Upper lobe of left lung (tissue), 6 donors: ENCODE data around the gene CISH. TPM values are rescaled to one million over a fixed set of nuclear protein-coding genes. Genes with fewer than 3 reads are reported as not detected.
A peak's percentile ranks its signal among the peaks of the same experiment; 100 is the strongest.

ENCODE experiments used
- ATAC-seq, 2 donors: fragments of 200-7000 bp; cut with Tn5 transposase; one replicate each; pipeline ENCODE4 v1.9.1; 2022; ENCODE audit warnings: mild to moderate bottlenecking in 2 of 2, moderate library complexity in 2 of 2; ENCODE audit not compliant: low FRiP score in 2 of 2
- DNase-seq, 2 donors: peaks; one replicate each; pipeline ENCODE4 v3.0.0-alpha.2; 2019 to 2020
- H3K27ac ChIP-seq, 4 donors: fragments of 200-600 bp; sonication (generic); one replicate each; pipeline ENCODE4 v1.5.1; 2016 to 2019
- H3K27me3 ChIP-seq, 4 donors: fragments of 200-600 bp; sonication (generic); one replicate each; pipeline ENCODE4 v1.5.1; 2017 to 2019
- H3K36me3 ChIP-seq, 4 donors: fragments of 200-600 bp; sonication (generic); one replicate each; pipeline ENCODE4 v1.5.1; 2016 to 2019
- H3K4me1 ChIP-seq, 4 donors: fragments of 200-600 bp; sonication (generic); one replicate each; pipeline ENCODE4 v1.5.1; 2018 to 2019
- H3K4me3 ChIP-seq, 4 donors: fragments of 200-600 bp; sonication (generic); one replicate each; pipeline ENCODE4 v1.5.1; 2017 to 2019; ENCODE audit warnings: mild to moderate bottlenecking in 2 of 4, moderate library complexity in 1 of 4
- H3K9me3 ChIP-seq, 4 donors: fragments of 200-600 bp; sonication (generic); one replicate each; pipeline ENCODE4 v1.5.1; 2018 to 2019
- EP300 ChIP-seq, 4 donors: sonication (generic); formaldehyde crosslinking; IDR thresholded peaks; one replicate each; pipeline ENCODE4 v1.5.1; 2017; ENCODE audit warnings: antibody characterized with exemption in 4 of 4, control low read depth in 2 of 4
- POLR2A ChIP-seq, 4 donors: fragments of 450-650 bp; IDR thresholded peaks; one replicate each; pipeline ENCODE4 v1.5.1; 2016 to 2017; ENCODE audit warnings: antibody characterized with exemption in 4 of 4, mild to moderate bottlenecking in 2 of 4
- POLR2AphosphoS5 ChIP-seq, 2 donors: sonication (generic); formaldehyde crosslinking; IDR thresholded peaks; one replicate each; pipeline ENCODE4 v1.5.1; 2017; ENCODE audit warnings: antibody characterized with exemption in 2 of 2
- WGBS, 2 donors: methylation state at CpG; one replicate each; pipeline ENCODE4 v1.1.5; 2017 to 2018; 5-methylcytosine and 5-hydroxymethylcytosine counted together
- total RNA-seq, 6 donors: library from RNA; depleted of rRNA in 4 of 6; stranded (reverse); fragments of >200 nt in 4 of 6; gene quantifications; one replicate each; pipeline versions ENCODE4 v1.1.0 to v1.2.1, GENCODE V29; 2016 to 2021
- TF ChIP-seq, protein P1 (sequence below), 6 experiments: fragments of 450-650 bp in 4 of 6; fragments of 200-600 bp in 2 of 6; sonication (generic) in 2 of 6; IDR thresholded peaks; one replicate each; pipeline ENCODE4 v1.5.1; 2016 to 2019; ENCODE audit warnings: antibody characterized with exemption in 6 of 6
- donor health status: DM: no; HTN: no; CAD: no; lungs with moderate emphysema.
- donor health status: DM: no; HTN: yes; CAD: no; lungs with severe emphysema.

The CISH gene
- total RNA-seq, 6 donors from 2014 or later, result 35.8 to 66.9 (median 43.1) TPM

DNA sequence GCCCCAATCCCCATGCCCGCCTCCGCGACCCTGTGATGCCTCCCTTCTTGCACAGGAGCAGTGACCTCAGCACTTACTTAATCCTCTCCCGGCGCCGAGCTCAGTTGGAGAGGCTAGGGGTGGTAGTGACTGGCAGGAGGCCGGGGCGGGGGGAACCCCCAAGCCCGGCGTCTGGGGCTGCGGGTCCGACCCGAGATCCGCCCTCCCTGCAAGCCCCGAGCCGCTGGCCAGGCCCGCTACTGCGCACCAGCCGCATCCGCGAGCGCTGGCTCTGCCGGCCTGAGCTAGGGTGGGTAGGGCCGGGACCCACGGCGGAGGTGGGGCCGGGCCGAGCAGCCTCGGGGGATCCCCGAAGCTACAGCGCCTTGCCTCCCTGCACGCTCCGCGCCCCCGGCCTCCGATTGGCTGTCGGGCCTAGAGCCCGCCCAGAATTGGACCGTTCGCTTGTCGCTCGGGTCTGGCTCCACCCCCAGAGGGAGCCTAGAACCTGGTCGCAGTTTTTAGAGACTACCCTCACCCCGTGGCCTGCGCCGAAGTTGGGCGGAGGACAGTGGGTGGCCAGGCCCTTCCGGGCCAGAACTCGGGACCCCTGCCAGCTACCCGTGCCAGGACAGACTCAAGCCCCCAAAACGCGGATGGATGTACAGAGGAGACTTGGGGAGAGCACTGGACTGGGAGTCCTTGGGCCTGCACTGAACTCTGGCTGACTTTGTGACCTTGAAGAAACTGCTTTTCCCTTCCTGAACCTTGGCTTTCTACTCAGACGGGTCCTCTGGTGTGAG is 44.0 kb downstream of the CISH start, which contains the start of gene C3orf18:
Gene C3orf18 (minus strand): TSS at position 362 of the 782 bp plus-strand sequence. CDS start 2,048 bp downstream, outside the sequence.
- no peaks in the 10 kb centered on the region for H3K9me3 ChIP-seq
- peak; percentile 87 to 89 for ATAC-seq
- H3K36me3 ChIP-seq, result no peaks in the 10 kb centered on the region
- peak within 1 kb of the TSS; percentile 23 to 91 (median 84) for H3K27ac ChIP-seq
- 4 to 6% methylated on average over 7 to 24 of the region's 53 CpGs for WGBS, 2 donors
- H3K27me3 ChIP-seq, result no peaks in the 10 kb centered on the region
- TF ChIP-seq POLR2AphosphoS5 (IDR thresholded peaks at IDR 0.05) (peak in 1 of 2 donors; percentile 7), EP300 (IDR thresholded peaks at IDR 0.05) (no peak), POLR2A (IDR thresholded peaks at IDR 0.05) (peak in 1 of 4 donors; percentile 49)
- TF ChIP-seq, protein P1, sequence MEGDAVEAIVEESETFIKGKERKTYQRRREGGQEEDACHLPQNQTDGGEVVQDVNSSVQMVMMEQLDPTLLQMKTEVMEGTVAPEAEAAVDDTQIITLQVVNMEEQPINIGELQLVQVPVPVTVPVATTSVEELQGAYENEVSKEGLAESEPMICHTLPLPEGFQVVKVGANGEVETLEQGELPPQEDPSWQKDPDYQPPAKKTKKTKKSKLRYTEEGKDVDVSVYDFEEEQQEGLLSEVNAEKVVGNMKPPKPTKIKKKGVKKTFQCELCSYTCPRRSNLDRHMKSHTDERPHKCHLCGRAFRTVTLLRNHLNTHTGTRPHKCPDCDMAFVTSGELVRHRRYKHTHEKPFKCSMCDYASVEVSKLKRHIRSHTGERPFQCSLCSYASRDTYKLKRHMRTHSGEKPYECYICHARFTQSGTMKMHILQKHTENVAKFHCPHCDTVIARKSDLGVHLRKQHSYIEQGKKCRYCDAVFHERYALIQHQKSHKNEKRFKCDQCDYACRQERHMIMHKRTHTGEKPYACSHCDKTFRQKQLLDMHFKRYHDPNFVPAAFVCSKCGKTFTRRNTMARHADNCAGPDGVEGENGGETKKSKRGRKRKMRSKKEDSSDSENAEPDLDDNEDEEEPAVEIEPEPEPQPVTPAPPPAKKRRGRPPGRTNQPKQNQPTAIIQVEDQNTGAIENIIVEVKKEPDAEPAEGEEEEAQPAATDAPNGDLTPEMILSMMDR (IDR thresholded peaks at IDR 0.05), result peak in 1 of 6 experiments; percentile 7
- peak; percentile 94 to 99 for DNase-seq
- peak within 1 kb of the TSS; percentile 57 to 78 (median 70) for H3K4me3 ChIP-seq
- H3K4me1 ChIP-seq, result peaks cover 30 to 45% (median 35%) of the 10 kb centered on the region in 4 donors

DNA sequence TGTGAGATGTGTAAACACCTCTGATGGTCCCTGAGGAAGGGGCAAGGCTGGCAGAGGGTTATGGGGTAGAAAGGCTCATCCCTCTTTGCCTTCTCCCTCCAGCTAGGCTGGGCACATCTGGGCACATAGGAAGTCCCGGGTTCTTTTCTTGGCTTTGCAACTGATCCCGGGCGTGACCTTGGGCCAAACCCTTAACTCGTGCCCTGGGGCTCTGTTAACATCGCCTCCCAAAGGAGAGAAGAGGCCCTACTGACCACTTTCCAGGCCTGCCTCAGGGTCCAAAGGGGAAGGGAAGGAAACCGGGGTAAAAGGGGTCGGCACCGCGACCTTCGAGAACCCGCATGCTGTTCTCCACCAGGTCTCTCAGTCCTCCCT is 44.6 kb downstream of the CISH start:
- Histone ChIP-seq H3K4me3 (peak overlapping the region; percentile 54 to 75 (median 64)), H3K4me1 (peaks cover 25 to 39% (median 30%) of the 10 kb centered on the region in 4 donors), H3K9me3 (no peaks in the 10 kb centered on the region), H3K36me3 (no peaks in the 10 kb centered on the region), H3K27me3 (no peaks in the 10 kb centered on the region), H3K27ac (peak overlapping the region; percentile 23 to 88 (median 75))
- ATAC-seq, result no peak
- 21 to 28% methylated on average over 3 to 11 of the region's 11 CpGs for WGBS, 2 donors
- TF ChIP-seq, protein P1 (IDR thresholded peaks at IDR 0.05), result no peak
- TF ChIP-seq POLR2AphosphoS5 (IDR thresholded peaks at IDR 0.05) (no peak), EP300 (IDR thresholded peaks at IDR 0.05) (no peak), POLR2A (IDR thresholded peaks at IDR 0.05) (no peak)
- DNase-seq, result no peak

DNA sequence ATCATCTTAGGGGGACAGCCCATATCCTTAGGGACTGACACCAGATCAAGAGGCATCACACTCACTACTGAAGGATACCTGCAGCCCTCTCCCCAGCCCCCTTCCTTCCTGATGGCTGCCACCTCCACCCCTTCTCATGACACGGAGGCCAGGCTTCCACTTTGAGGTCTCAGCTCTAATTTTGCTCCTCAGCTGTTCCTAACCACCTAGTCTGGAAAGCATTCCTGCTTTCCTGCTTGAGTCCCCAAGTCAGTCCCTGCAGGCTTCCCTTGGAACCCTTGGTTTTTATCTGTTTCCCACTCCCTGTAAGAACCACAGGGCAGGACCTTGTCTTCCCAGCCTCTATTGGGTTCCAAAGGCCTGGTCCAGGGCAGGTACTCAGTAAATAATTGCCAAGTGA is 47.3 kb downstream of the CISH start:
- Histone ChIP-seq H3K4me1 (peaks cover 15 to 23% (median 19%) of the 10 kb centered on the region in 4 donors), H3K9me3 (no peaks in the 10 kb centered on the region), H3K4me3 (no peak overlapping the region), H3K27ac (no peak overlapping the region), H3K27me3 (no peaks in the 10 kb centered on the region), H3K36me3 (no peaks in the 10 kb centered on the region)
- TF ChIP-seq POLR2AphosphoS5 (IDR thresholded peaks at IDR 0.05) (no peak), POLR2A (IDR thresholded peaks at IDR 0.05) (no peak), EP300 (IDR thresholded peaks at IDR 0.05) (no peak)
- TF ChIP-seq, protein P1 (IDR thresholded peaks at IDR 0.05), result no peak
- no peak for DNase-seq
- no peak for ATAC-seq
- whole genome bisulfite sequencing, 2 donors, result 86 to 89% methylated on average over 1 of the region's 1 CpG

DNA sequence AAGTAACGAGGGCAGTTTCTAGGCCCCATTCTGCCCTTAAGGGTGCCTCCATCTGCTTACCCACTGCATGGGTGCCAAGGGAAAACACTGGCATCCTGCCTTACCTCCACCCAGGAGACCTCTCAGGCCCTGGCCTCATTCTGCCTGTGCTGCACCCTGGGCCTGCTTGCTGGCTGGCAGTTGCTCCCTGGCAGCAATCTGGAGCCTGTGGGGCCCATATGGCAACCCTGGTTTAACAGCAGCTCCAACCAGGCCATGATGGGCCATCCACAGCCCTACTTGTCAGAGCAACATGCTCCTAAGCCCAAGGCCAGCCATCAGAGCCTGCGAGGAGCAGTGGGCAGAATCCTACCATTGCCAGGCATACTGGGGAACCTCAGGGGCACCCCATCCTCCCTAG is 47.7 kb downstream of the CISH start:
- peaks cover 15 to 23% (median 19%) of the 10 kb centered on the region in 4 donors for H3K4me1 ChIP-seq
- 89 to 97% methylated on average over 1 to 2 of the region's 2 CpGs for WGBS, 2 donors
- H3K27ac ChIP-seq, result no peak overlapping the region
- no peak overlapping the region for H3K4me3 ChIP-seq
- DNase-seq (no peak), ATAC-seq (no peak)
- TF ChIP-seq POLR2AphosphoS5 (IDR thresholded peaks at IDR 0.05) (no peak), EP300 (IDR thresholded peaks at IDR 0.05) (no peak), POLR2A (IDR thresholded peaks at IDR 0.05) (no peak)
- TF ChIP-seq, protein P1 (IDR thresholded peaks at IDR 0.05), result no peak
- H3K27me3 ChIP-seq, result no peaks in the 10 kb centered on the region
- H3K9me3 ChIP-seq, result no peaks in the 10 kb centered on the region
- no peaks in the 10 kb centered on the region for H3K36me3 ChIP-seq
